CD4-positive, alpha-beta T cell treated with Interferon gamma for 1 hour (primary cell): ENCODE data around the gene SLC25A13.
"Not testable (repeated sequence)": the region's sequence is repeated elsewhere in the genome, so short reads cannot be mapped to it uniquely, and the experiment has no call there.

Experiments used
- DNase-seq: peaks from one replicate; pipeline ENCODE4 v3.0.0-alpha.2; 2020

The SLC25A13 gene

DNA sequence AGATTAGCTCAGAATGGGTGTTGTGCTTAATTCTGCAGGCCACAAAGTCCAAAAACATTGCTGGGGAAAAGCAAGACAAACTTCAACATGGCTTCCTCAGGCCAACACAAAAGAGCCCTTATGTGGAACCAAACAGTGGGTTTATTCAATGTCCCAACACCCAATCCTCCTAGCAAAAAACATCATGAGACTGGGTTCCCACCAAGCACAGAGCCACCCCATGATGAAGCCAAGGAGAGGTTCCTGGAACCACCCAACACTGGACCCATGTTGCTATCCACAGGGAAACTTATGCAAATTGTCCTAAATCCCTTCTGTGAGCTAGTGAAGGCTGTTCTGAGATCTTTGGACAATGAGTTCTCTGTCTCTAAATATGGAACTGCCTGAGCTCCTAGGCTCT is 24.0 kb downstream of the SLC25A13 start:
- DNase-seq = no peak

DNA sequence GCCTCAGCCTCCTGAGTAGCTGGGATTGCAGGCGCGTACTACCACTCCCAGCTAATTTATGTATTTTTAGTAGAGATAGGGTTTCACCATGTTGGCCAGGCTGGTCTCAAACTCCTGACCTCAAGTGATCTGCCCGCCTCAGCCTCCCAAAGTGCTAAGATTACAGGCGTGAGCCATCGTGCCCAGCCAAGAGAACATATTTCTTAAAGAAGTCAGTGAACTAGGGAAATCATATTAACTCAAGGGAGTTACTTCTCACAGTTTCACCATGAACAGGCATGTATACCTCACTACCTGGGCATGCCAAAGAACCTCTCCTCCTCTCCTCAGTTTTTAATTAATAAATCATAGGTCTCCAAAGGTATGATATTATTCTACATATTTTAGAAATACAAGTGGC is 24.5 kb downstream of the SLC25A13 start:
- not testable (repeated sequence) for DNase-seq

DNA sequence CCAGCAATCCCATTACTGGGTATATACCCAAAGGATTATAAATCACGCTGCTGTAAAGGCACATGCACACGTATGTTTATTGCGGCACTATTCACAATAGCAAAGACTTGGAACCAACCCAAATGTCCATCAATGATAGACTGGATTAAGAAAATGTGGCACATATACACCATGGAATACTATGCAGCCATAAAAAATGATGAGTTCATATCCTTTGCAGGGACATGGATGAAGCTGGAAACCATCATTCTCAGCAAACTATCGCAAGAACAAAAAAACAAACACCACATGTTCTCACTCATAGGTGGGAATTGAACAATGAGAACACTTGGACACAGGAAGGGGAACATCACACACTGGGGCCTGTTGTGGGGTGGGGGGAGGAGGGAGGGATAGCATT is 28.0 kb downstream of the SLC25A13 start:
- DNase-seq = not testable (repeated sequence)

DNA sequence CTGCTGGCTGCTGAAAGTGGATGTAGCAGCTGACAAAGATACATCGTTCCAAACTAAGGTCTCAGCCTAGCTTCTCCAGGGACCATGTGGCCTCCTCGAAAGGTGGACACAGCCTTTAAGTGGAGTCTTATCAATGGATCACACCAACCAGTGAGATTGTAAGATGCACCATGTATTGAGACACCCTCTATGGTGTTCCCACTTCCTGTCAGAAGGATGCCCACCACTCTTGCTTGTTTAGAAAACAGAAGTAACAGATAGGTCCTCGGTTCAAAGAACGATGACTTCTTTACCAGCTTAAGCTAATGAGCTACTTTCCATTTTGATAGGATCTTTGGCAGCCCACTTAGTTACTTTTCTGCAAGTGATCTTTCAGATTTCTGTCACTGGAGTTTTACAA is 34.3 kb downstream of the SLC25A13 start:
- no peak for DNase-seq

GRCh38 chr7:96287132-96287531 is 34.8 kb downstream of the SLC25A13 start:
- no peak for DNase-seq

DNA sequence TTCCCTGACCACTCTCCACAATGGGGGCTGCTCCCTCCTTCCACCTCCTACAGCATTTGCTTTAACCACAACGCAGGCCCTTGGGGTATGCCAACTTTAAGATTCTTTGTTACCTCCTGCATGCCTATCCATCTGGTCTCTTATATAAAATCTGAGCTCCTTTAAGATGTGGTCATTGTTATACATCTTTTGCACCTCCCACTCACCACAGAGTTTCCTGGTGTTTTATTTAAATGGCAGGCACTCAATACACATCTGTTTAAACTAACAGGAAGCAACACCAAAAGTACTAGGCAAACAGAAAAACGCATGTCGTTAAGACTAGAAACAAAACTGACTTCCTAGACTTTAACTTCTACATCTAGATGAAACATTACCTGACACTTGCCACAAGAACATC is 36.3 kb downstream of the SLC25A13 start:
- no peak for DNase-seq

GRCh38 chr7:96284835-96285234 is 37.1 kb downstream of the SLC25A13 start:
- no peak for DNase-seq

- DNase-seq = no peak
These were observed 37.7 kb downstream of the SLC25A13 start for GRCh38 chr7:96284240-96284639.

- no peak for DNase-seq
These were observed 39.1 kb downstream of the SLC25A13 start for GRCh38 chr7:96282835-96283234.

GRCh38 chr7:96277921-96278320 is 44.0 kb downstream of the SLC25A13 start:
- no peak for DNase-seq

DNA sequence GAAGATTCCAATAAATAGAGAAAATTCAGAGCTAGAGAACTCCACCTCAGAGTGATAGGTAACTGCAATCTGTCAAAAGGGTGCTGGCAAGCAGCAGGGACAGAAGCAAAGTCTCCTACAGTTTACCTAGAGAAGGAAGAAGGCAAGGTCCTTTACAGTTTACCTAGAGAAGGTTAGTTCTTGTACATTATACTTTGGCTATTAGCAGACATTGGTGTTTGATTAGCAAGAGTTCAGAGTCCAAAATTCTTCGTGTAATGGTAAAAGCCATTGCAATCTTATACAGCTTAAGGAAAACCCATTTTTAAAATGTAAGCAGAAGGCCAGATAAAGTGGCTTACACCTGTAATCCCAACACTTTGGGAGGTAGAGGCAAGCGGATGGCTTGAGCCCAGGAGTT is 45.9 kb downstream of the SLC25A13 start:
- DNase-seq = no peak

GRCh38 chr7:96273716-96274115 is 48.2 kb downstream of the SLC25A13 start:
- DNase-seq = no peak

- DNase-seq = no peak
These were observed 52.5 kb downstream of the SLC25A13 start for GRCh38 chr7:96269246-96269994.

GRCh38 chr7:96266580-96266979 is 55.3 kb downstream of the SLC25A13 start:
- DNase-seq = no peak

DNA sequence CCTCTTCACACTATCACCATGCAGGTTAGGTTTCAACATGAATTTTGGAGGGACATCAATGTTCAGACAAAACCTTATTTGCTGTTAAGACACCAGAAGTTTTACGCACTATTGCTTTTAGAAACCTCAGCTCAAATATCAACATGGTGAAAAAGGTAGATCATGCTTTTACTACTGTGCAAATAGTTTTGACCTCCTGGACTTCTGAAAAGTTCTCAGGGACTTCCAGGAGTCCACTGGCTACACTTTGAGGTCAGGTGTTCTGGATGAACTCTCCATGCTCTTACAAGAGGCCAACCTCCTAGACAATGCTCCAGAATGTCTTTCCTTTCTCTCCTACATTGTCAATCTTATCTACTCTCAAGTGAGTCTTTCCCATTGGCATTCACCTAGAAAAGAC is 55.9 kb downstream of the SLC25A13 start:
- DNase-seq = no peak

- no peak for DNase-seq
These were observed 67.9 kb downstream of the SLC25A13 start for GRCh38 chr7:96253964-96254363.

DNA sequence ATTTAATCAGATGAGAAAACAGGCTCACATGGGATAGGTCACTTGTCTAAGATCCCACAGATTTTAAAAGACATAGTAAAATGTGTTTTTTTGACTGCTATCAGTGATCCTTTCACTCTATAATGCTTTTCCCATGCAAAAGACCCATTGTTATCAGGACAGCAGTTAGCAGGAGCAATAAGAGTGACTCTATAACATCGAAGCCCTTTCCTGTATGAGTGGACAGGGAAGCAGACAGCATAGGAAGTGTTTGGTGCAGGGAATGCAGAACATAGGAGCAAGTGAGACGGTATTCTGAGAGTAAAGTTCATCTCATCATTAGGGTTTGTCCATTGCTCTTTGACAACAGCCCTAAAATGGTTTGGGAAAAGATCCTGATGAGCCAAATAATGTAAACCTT is 68.5 kb downstream of the SLC25A13 start:
- DNase-seq = no peak

DNA sequence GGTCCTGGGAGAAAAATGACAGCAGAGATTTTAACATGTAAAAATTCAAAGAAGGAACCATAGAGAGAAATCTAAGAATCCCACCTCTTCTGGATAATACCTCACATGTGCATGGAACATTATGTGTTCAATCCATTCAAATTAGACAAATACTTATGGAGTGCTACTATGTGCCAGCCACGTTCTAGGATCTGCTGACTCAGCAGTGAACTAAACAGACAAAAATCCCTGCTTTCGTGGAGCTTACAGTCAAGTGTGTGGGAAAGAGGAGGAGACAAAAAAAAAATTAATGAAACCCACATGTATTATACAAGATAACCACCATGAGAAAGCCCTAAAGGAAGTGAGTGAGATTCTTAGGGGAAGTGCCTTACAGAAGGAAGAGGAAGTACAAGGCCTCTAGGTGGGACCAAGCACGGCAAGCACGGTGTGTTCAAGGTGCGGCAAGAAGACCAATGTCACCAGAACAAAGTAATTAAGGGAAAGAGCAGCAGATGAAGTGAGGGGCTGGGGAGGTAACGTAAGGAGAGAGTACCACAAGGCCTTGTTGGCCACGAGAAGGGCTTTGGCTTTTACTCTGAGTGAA is 71.0 kb downstream of the SLC25A13 start:
- no peak for DNase-seq

DNA sequence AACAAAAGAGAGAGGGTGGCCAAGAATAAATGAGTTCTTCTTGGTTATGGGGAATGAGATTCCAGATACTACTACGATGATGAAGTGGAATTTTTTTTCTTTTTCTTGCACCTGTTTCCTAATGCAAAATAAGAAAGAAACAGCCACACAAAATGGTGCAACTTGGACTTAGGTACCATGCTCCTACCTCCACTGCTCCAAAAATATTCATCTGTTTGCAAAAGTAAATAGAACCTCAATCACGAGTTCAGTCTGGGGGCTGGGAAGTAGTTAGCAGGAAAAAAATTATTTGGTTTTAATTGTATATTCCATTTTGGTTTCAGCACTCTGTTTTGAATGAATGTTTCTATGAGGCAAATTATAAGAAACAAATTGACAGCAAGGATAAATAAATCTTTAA is 73.5 kb downstream of the SLC25A13 start:
- DNase-seq = no peak

DNA sequence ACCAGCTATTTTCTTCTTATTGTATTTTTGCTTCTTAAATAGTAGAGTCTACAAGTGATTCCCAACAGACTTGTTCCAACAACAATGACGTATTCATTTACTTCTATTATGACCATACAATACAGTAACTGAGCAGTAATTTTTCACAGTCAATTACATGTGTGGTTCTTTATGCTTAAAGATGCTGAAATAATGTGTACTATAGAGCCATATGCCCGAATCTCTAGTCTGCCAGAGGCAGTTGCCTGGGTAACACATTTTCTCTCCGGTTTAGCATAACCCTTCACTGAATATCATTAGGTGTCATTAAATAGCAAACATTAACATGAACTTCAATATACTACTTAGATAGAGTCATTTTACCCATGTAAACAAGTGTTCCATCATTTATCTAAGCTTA is 75.0 kb downstream of the SLC25A13 start:
- no peak for DNase-seq

GRCh38 chr7:96244992-96245292 is 77.0 kb downstream of the SLC25A13 start:
- no peak for DNase-seq

DNA sequence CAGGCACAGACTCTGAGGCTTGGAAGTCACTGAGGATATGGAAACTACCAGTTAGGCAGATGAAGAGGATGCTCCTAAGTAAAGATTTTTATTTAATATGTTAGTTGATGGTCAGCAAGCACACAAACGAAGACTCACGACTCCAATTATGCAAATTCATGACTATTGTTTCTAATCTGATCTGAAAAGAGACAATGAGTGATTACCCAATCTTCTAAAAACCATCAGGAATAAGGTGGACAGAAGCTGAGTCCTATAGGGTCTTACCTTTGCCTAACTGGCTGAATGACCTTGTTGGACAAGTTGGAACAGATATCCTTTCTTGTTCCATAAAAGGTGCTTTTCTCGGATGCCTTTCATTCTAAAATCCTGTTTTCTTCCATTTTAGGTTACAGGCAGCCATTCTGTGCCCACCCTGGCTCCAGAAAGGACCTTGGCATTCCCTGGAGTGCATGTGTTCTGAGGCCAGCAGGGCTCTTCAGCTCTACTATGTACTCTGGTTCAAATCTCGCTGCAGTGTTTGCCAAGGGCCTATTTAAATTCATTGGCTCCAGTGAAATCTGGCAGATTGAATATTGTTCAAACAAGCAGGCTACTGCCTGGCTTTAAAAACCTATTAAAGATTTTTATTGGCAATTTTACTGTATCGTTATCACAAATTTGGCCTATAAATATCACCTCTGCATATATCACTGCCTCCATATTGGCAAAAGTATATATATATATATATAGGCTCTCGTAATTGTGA is 77.5 kb downstream of the SLC25A13 start:
- DNase-seq = no peak

DNA sequence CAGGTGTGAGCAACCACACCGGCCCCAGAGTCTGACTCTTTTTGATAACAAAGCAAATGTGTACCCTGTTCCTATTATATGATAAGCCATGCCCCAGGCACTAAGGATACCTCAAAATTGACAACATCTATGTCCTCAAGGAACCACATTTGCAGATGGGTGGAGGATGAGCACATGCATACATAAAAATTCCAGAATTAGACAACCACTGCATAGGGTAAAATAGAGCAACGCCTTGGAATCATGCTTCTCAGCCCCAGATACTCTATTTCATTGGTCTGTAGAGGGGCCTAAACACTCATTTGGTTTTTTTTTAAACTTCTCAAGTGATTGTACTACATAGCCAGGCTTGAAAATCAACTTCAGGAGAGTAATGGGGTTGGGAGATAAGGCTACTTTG is 78.7 kb downstream of the SLC25A13 start:
- no peak for DNase-seq

DNA sequence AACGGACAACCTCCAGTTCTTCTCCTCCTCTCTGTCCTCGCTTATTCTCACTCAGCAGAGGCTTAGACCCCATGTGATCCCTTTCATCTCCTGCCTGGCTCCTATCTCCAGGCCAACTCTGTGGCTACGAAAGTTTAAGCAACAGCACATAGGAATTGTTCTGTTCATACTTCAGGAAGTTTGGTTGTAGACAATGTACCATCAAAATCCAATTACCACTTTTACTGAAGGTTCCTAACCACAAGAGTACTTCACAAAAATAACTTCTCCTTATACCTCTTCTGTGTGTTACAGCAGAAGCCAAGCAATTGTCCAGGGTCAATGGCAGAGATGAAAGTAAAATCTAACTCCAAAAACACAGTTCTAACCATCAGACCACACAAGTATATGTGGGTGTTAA is 80.0 kb downstream of the SLC25A13 start:
- no peak for DNase-seq
